GM08714 (cell line): ENCODE results near the gene ATP5F1D.

Source experiments
- H3K4me3 ChIP-seq: fragments of 200-500 bp; sonication (Bioruptor generic); 2 replicates; pipeline ENCODE4 v1.5.1; 2014; ENCODE audit warnings: mild to moderate bottlenecking, low read length, inconsistent platforms
- ZNF274 ChIP-seq: IDR thresholded peaks from 2 replicates; pipeline ENCODE4 v1.6.1; 2012; ENCODE audit warnings: mild to moderate bottlenecking, low read depth, low read length

ATP5F1D gene

DNA sequence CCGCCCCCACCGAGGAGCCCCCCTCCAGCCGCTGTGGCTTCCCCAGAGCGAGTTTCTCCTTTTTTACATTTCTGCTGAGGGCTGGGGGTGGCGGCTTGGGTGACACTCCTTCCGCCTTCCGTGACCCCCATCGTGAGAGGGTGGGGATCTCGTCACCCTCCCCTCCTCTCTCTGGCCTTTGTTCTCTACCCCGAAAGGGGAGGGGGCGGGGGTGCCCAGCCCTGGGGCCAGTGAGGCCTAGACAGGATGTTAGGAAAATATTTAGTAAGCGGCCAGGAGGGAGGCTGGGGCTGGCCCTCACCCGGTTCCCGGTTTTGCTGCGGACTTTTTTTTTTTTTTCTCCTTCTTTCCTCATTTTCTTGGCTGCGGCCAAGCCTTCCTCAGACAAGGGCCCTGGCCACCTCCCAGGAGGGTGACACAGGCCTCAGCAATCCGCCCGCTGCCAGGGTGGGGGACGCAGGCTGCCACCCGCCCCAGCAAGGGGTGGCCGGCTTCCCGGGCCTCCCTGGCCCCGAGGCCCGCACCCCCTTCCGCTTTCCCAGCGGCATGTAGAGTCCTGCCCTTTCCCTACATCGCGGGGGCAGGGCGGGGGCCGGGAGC is 10.8 kb downstream of the ATP5F1D start:
- H3K4me3 ChIP-seq: peak overlapping the region; percentile 87

DNA sequence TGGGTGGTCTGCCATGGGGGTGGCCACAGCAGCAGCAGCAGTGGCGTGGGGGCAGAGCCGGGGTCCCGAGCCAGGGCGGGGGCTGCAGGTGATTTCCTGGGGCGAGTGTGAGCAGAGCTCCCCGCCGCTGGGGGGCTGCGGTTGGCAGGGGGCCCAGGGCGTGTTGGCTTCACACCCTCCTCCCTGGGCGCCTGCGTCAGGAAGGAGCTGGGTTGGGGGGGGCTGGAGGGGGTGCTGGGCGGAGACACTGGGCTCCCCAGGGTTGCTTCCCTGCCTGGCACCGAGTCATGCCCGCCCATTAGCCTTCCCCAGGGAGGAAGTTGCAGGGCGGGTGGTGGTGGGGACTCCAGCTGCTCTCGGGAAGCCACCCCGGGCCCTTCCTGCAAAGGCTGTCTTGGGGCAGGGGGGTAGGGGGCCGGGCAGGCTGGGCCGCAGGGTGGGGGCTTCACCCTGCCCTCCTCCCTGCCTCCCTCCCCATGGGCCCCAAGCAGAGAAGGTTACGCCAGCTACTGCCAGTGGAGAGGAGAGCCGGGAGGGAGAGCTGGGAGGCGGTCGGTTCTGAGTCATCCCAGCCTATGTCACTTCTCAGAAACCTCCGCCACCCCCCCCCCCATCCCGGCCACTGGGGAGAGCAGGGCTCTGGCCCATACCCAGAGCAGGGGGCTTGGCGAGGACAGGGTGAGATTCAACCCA is 11.4 kb downstream of the ATP5F1D start:
- peak overlapping the region; percentile 87 for H3K4me3 ChIP-seq
- no peak for TF ChIP-seq ZNF274

More for the DNA sequence above, 10.8 kb downstream of the ATP5F1D start:
- TF ChIP-seq ZNF274: no peak

DNA sequence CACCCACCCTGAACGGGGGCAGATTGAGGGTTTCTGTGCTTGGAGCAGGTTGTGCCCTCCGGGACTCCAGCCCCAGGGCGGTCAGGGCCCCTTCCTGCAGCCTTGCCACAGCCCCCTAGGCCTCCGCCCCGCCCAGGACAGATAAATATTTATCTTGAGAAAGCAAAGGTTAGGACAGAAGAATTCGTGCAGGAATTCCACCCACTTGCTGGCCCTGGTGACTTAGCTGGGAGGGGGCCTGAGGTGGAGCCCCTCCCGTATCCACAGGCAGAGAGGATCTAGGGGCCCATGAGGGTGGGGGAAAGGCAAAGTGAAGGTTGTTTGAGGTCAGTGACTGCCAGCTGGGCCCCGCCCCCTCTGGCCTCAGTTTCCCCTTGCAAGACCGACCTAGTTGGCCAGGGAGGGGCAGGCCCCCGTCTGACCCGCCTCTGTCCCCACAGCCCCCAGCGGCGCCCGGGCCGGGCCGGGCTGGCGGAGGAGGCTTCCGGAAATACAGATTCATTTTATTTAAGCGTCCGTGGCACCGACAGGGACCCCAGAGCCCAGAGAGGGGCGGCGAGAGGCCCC is 12.0 kb downstream of the ATP5F1D start:
- peak overlapping the region; percentile 87; the same call in 1 of the 2 replicates for H3K4me3 ChIP-seq
- no peak for TF ChIP-seq ZNF274

DNA sequence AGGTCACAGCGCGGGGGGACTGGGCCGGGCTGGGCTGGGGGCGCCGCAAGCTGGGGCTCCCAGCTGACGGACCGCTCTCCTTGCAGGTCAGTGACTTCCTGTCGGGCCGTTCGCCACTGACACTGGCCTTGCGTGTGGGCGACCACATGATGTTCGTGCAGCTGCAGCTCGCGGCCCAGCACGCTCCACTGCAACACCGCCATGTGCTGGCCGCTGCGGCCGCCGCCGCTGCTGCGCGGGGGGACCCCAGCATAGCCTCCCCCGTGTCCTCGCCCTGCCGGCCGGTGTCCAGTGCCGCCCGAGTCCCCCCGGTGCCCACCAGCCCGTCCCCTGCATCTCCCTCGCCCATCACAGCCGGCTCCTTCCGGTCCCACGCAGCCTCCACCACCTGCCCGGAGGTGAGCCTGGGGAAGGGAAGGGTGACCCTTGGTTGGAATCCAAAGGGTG is 12.6 kb downstream of the ATP5F1D start:
- TF ChIP-seq ZNF274: no peak
- H3K4me3 ChIP-seq: no peak overlapping the region

DNA sequence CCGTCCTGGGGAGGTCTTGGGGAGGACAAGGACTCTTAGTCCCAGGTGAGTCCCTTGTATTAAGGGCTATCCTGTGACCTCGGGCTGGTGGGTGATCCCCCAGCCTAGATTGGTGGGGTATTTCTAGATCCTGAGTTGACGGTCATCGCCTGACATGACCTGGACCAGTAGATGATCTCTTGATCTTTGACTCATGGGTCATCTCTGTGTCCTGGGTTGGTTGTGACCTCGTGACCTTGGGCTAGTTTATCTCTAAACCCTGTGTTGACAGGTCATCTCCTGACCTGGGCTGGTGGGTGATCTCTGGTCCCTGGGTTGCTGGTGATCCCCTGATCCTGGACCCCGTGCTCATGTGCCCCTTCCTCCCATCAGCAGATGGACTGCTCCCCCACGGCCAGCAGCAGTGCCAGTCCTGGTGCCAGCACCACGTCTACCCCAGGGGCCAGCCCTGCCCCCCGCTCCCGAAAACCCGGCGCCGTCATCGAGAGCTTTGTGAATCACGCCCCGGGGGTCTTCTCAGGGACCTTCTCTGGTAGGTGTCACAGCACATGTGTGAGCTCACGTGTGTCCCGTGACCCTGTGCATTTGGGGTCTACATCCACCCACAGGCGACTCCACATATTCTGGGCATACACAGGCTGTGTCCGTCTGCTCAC is 13.1 kb downstream of the ATP5F1D start:
- no peak for TF ChIP-seq ZNF274
- H3K4me3 ChIP-seq: no peak overlapping the region

DNA sequence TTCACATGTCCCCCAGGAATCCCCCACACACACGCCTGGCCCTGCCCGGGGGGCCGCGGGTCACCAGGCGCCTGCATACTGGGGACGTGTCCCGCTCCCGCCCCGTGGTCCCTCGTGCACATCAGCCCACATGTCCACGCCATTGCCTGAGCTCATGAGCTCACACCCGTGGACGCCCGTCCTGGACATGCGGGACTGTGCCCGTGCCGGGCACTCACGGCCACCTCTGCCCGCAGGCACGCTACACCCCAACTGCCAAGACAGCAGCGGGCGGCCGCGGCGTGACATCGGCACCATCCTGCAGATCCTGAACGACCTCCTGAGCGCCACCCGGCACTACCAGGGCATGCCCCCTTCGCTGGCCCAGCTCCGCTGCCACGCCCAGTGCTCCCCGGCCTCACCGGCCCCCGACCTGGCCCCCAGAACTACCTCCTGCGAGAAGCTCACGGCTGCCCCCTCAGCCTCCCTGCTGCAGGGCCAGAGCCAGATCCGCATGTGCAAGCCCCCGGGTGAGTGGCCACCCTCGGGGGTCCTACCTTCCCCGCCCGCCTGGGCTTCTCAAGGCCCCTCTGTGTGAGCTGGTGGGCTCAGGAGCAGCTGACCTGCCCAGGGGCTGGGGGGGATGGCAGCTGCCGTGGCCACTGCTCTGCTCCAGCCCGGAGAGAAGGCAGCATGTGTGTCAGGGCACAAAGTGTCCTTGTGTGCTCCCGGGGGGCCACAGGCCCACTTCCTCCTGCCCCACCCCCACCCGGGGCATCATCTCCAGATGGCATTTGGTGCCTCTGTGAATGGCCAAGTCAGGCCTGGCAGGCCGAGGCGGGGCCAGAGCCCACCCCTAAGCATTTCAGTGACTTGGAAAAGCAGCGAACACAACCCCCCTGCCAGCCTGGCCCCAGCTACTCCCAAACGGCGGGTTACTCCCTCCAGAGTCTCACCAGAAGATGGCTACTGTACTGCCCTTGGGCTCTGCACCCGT is 13.9 kb downstream of the ATP5F1D start:
- H3K4me3 ChIP-seq: no peak overlapping the region
- TF ChIP-seq ZNF274: no peak

DNA sequence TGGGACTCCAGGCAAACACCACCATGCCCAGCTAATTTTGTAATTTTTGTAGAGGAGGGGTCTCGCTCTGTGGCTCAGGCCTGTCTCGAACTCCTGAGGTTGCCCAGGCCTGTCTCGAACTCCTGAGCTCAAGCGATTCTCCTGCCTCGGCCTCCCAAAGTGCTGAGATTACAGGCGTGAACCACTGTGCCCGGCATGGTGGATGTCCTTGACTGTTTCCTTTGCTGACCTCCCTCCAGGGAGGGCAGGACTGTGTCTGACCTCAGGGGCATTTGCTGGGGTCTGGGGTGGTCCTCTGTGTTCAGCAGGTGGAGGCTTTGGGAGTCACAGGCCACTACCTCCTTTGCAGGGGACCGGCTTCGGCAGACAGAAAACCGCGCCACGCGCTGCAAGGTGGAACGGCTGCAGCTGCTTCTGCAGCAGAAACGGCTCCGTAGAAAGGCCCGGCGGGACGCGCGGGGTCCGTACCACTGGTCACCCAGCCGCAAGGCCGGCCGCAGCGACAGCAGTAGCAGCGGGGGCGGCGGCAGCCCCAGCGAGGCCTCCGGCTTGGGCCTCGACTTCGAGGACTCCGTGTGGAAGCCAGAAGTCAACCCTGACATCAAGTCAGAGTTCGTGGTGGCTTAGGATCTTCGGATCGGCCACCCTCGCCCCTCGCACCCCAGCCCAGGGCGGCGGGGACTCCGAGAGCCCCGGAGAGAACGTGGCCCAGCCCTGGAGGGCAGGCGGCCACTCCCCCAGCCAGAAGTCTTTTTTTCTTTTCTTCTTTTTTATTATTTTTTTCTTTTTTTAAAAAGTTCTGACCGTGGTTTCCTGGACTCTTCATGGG is 15.3 kb downstream of the ATP5F1D start:
- H3K4me3 ChIP-seq: no peak overlapping the region
- TF ChIP-seq ZNF274: no peak

DNA sequence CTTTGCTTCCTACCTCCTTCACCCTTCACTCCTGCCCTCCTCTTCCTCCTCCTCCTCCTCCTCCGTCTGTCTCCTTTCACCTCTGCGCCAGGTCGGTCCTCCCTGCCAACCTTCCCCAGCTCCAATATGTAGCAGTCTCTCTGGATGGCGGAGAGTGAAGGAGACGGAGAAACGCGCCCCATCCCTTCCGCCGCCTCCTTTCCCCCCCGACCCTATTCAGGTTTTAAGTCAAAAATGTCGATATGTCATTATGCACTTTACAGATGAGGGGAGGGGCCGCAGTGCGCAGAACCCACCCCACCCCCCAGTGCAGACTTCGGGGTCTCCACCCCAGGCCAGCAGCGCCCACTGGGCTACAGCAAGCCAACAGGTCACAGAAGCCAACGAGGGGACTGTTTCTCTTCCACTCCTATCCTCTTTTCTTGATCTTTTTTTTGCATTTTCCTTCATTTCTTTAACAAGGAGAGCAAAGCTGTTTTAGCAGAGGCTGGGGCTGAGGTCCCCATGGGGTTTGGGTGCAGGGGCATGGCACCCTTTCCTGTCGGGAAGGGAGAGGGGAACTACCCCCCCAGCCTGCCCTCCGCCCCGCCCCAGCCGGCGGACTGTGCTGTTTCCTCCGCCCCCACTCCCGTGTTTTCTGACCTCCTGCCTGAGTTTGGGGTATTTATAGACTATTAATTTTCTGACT is 16.1 kb downstream of the ATP5F1D start:
- no peak for TF ChIP-seq ZNF274
- H3K4me3 ChIP-seq: no peak overlapping the region; the same call in 1 of the 2 replicates

DNA sequence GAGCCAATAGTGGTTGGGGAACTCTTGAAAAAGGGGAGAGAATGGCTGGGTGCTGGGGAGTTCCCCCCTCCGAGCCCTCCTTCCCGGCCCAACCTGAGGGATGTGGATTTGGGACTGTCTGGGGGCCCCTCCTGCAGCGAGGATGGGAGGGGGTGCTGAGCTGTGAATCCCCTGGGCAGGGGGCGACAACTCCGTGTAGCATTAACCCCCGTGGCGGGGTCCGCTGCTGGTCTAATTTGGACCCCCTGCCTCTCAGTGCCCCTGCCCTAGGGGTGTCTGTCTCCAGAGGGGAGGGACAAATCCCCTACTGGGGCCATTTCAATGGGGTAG is 16.6 kb downstream of the ATP5F1D start:
- TF ChIP-seq ZNF274: no peak
- peak overlapping the region; percentile 15; the same call in 1 of the 2 replicates for H3K4me3 ChIP-seq

DNA sequence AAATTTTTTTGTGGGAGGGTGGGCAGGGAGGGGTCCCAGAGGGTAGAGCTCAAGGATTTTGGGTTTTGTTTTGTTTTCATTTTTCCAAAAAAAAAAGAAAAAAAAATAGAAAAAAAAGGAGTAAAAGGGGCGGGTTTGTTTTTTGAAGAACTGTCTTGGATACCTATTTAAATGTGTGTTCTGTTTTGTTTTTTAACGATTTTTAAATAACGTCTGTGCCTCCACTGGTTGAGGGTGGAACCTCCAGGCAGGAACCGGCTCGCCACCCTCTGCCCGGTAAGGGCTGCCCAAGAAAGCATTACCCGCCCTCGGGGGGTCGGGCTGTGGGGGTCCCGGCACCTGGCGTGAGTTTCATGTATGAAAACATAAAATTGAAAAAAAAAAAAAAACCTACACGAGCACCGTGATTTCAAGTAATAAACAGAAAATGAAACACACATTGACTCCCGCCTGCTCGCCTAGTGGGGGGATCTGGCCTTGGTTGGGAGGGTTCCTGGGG is 17.2 kb downstream of the ATP5F1D start:
- TF ChIP-seq ZNF274: no peak
- peak overlapping the region; percentile 59; the same call in 1 of the 2 replicates for H3K4me3 ChIP-seq

DNA sequence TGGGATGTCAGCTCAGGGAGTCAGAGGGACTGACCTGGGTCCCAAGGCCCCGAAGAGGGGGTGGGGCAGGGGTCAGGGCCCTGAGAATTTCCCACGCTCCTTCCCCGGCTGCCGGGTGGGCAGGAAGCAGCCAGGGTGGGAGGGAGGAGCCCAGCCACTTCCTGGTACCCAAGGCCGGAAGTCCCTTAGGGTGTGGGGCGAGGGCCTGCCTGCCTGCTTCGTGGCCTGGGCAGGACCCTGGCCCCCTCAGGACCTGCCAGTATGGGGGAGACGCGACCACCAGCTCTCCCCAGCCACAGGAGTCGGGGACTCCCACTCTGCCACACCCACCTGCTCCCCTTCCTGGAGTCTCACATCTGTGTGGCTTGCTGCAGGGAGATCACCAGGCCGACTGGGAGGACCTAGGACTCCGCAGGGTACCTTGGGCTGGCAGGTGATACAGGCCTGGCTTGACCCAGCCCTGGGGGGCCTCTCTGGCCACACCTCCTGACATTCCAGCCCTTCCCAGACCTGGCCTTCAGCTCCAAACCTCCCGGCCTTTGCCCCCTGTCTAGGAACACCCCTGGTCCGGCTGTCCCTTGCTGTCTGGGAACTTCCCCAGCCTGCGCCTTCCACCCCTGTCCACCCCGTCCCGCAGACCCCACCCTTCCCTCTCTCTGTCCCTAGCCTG is 17.8 kb downstream of the ATP5F1D start:
- peak overlapping the region; percentile 59; the same call in 1 of the 2 replicates for H3K4me3 ChIP-seq
- TF ChIP-seq ZNF274: no peak
